Smooth muscle cell (in vitro differentiated cells): ENCODE data around the gene BLOC1S6. TPM values are rescaled to one million over a fixed set of nuclear protein-coding genes. Genes with fewer than 3 reads are reported as not detected.
A peak's percentile ranks its signal among the peaks of the same experiment; 100 is the strongest.

Source experiments
- DNase-seq: peaks from one replicate; lab custom pipeline; 2025; ENCODE audit not compliant: unreplicated experiment; lab: John Stamatoyannopoulos, UW
- H2AFZ ChIP-seq: fragments of 200-600 bp; sonication (generic); 2 replicates; pipeline ENCODE4 v1.6.0; 2016; ENCODE audit warnings: antibody characterized with exemption, low read depth, mild to moderate bottlenecking
- H3F3A ChIP-seq: fragments of 200-600 bp; sonication (generic); 2 replicates; pipeline ENCODE4 v1.6.0; 2017; ENCODE audit warnings: antibody characterized with exemption, low read depth
- H3K27ac ChIP-seq: fragments of 200-600 bp; sonication (generic); 2 replicates; pipeline ENCODE4 v1.5.1; 2016; ENCODE audit warnings: low read depth, mild to moderate bottlenecking
- H3K27me3 ChIP-seq: fragments of 200-600 bp; sonication (generic); 2 replicates; pipeline ENCODE4 v1.6.1; 2016; ENCODE audit warnings: low read depth, mild to moderate bottlenecking
- H3K36me3 ChIP-seq: fragments of 200-600 bp; sonication (generic); 2 replicates; pipeline ENCODE4 v1.5.1; 2016; ENCODE audit warnings: low read depth
- H3K4me1 ChIP-seq: fragments of 200-600 bp; sonication (generic); 2 replicates; pipeline ENCODE4 v1.5.1; 2016; ENCODE audit warnings: low read depth
- H3K4me2 ChIP-seq: fragments of 200-600 bp; sonication (generic); 2 replicates; pipeline ENCODE4 v1.6.0; 2016; ENCODE audit warnings: mild to moderate bottlenecking
- H3K4me3 ChIP-seq: fragments of 200-600 bp; sonication (generic); 2 replicates; pipeline ENCODE4 v1.5.1; 2016; ENCODE audit warnings: mild to moderate bottlenecking
- H3K79me2 ChIP-seq: fragments of 200-600 bp; sonication (generic); 2 replicates; pipeline ENCODE4 v1.6.0; 2016; ENCODE audit warnings: low read depth, mild to moderate bottlenecking
- H3K9ac ChIP-seq: fragments of 200-600 bp; sonication (generic); 2 replicates; pipeline ENCODE4 v1.6.0; 2016; ENCODE audit warnings: low read depth
- H3K9me3 ChIP-seq: fragments of 200-600 bp; sonication (generic); replicated peaks from 2 replicates; pipeline ENCODE4 v1.5.1; 2016; ENCODE audit warnings: low read depth
- H4K20me1 ChIP-seq: fragments of 200-600 bp; sonication (generic); 2 replicates; pipeline ENCODE4 v1.6.0; 2016; ENCODE audit warnings: low read depth
- CTCF ChIP-seq: fragments of 200-600 bp; sonication (generic); IDR thresholded peaks from 2 replicates; pipeline ENCODE4 v1.5.1; 2017; ENCODE audit warnings: borderline replicate concordance, mild to moderate bottlenecking, antibody characterized with exemption; ENCODE audit not compliant: insufficient read depth, poor library complexity, severe bottlenecking
- WGBS: methylation state at CpG from one replicate; pipeline ENCODE4 v1.1.7; 2016; ENCODE audit warnings: low lambda C conversion rate; 5-methylcytosine and 5-hydroxymethylcytosine counted together
- polyA plus RNA-seq: library from polyadenylated mRNA; unstranded; fragments of >200 nt; fragmentation: Nextera tagmentation; extraction: Ambion mirVana; gene quantifications from 2 replicates; pipeline ENCODE4 v1.2.1, GENCODE V29; 2016
- total RNA-seq: library from RNA; depleted of rRNA; stranded (reverse); fragments of >200 nt; gene quantifications from 2 replicates; pipeline ENCODE4 v1.2.3, GENCODE V29; 2014

BLOC1S6 gene
- total and polyA plus RNA-seq, 2 experiments from 2014 or later, result 34.8 to 50.3 TPM

- Histone ChIP-seq H3K9me3 (no peaks in the 10 kb centered on the region), H3K27ac (no peak overlapping the region), H3K36me3 (no peaks in the 10 kb centered on the region), H3K4me3 (no peak overlapping the region), H4K20me1 (no peaks in the 10 kb centered on the region), H3F3A (no peaks in the 10 kb centered on the region), H2AFZ (no peak overlapping the region), H3K27me3 (peaks cover 26% of the 10 kb centered on the region), H3K9ac (no peak overlapping the region), H3K4me2 (no peak overlapping the region), H3K4me1 (no peaks in the 10 kb centered on the region), H3K79me2 (no peaks in the 10 kb centered on the region)
- 87% methylated on average over 3 of the region's 3 CpGs for WGBS
- TF ChIP-seq CTCF, result no peak
- no peak for DNase-seq
These were observed 14.6 kb upstream of the BLOC1S6 start for GRCh38 chr15:45572617-45573016.

GRCh38 chr15:45573961-45574629 is 13.1 kb upstream of the BLOC1S6 start:
- peak; percentile 48 for TF ChIP-seq CTCF
- H3F3A ChIP-seq, result no peaks in the 10 kb centered on the region
- H4K20me1 ChIP-seq, result no peaks in the 10 kb centered on the region
- no peak overlapping the region for H3K4me3 ChIP-seq
- no peaks in the 10 kb centered on the region for H3K9me3 ChIP-seq
- no peaks in the 10 kb centered on the region for H3K4me1 ChIP-seq
- H3K9ac ChIP-seq, result no peak overlapping the region
- H3K36me3 ChIP-seq, result no peaks in the 10 kb centered on the region
- H2AFZ ChIP-seq, result no peak overlapping the region
- no peak overlapping the region for H3K27ac ChIP-seq
- H3K79me2 ChIP-seq, result no peaks in the 10 kb centered on the region
- no peak for DNase-seq
- no peak overlapping the region for H3K4me2 ChIP-seq
- WGBS, result 37% methylated on average over 7 of the region's 7 CpGs
- H3K27me3 ChIP-seq, result peaks cover 26% of the 10 kb centered on the region

- Histone ChIP-seq H3K9ac (no peak overlapping the region), H3F3A (no peaks in the 10 kb centered on the region), H3K4me1 (peaks cover 10% of the 10 kb centered on the region), H2AFZ (no peak overlapping the region), H3K27ac (no peak overlapping the region), H3K4me3 (no peak overlapping the region), H3K27me3 (no peaks in the 10 kb centered on the region), H3K4me2 (no peak overlapping the region), H4K20me1 (no peaks in the 10 kb centered on the region), H3K36me3 (no peaks in the 10 kb centered on the region), H3K9me3 (no peaks in the 10 kb centered on the region), H3K79me2 (no peaks in the 10 kb centered on the region)
- 95% methylated on average over 2 of the region's 2 CpGs for WGBS
- DNase-seq, result no peak
- no peak for TF ChIP-seq CTCF
These were observed 5.3 kb upstream of the BLOC1S6 start for GRCh38 chr15:45581919-45582318.
